ENCODE measurements around the gene B3GAT2.
A peak's percentile ranks its signal among the peaks of the same experiment; 100 is the strongest.

Gene B3GAT2

DNA sequence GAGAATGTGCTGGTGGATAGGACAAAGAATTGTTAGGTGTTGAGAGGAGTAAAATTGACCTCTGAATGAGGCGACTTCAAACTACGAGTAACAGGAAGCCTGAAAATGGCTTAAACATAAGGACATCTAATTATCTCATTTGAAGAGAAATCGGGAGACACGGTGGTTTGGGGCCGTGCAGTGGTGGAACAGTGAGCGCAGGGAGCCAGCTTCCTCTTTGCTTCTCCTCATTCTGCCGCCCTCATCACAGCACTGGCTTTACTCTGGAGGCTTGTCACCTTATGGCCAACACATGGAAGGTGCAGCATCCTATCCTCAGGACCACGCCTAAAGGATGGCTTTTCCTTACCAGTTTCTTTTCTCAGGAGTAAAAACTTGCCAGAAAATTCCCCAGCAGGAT is 114.3 kb downstream of the B3GAT2 start:
- TF ChIP-seq, protein P1, sequence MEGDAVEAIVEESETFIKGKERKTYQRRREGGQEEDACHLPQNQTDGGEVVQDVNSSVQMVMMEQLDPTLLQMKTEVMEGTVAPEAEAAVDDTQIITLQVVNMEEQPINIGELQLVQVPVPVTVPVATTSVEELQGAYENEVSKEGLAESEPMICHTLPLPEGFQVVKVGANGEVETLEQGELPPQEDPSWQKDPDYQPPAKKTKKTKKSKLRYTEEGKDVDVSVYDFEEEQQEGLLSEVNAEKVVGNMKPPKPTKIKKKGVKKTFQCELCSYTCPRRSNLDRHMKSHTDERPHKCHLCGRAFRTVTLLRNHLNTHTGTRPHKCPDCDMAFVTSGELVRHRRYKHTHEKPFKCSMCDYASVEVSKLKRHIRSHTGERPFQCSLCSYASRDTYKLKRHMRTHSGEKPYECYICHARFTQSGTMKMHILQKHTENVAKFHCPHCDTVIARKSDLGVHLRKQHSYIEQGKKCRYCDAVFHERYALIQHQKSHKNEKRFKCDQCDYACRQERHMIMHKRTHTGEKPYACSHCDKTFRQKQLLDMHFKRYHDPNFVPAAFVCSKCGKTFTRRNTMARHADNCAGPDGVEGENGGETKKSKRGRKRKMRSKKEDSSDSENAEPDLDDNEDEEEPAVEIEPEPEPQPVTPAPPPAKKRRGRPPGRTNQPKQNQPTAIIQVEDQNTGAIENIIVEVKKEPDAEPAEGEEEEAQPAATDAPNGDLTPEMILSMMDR (IDR thresholded peaks at IDR 0.05; ENCODE audit: low read depth, low read length) = no peak
- TF ChIP-seq POLR2A (IDR thresholded peaks at IDR 0.05; ENCODE audit: extremely low read depth, insufficient read length) = no peak
- TF ChIP-seq MYC (IDR thresholded peaks at IDR 0.05; ENCODE audit: low read depth, low read length) = no peak
- no peak overlapping the region for H3K4me3 ChIP-seq (ENCODE audit: low read depth, low read length)

DNA sequence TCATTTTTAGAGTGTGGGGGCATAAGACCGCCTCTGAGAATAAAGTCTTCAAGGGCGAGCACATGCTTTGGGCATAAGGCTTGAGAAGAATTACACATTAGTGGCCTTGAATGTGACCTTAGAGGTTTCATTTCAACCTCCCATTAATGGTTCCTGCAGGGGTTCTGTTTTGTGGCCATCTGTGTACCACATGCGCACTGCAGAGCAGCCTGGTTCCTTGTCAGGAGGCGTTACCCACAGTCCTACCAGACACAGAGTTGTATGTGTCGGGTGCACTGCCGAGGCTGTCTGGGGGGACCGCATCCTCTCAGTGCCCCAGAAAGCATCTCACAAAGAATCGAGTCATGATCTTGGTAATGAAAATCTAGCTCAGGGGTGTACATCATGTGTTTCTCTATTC is 115.7 kb downstream of the B3GAT2 start:
- no peak for DNase-seq (ENCODE audit: low read depth)

More for the DNA sequence above, 114.3 kb downstream of the B3GAT2 start:
- no peak for DNase-seq (ENCODE audit: low read depth)

DNA sequence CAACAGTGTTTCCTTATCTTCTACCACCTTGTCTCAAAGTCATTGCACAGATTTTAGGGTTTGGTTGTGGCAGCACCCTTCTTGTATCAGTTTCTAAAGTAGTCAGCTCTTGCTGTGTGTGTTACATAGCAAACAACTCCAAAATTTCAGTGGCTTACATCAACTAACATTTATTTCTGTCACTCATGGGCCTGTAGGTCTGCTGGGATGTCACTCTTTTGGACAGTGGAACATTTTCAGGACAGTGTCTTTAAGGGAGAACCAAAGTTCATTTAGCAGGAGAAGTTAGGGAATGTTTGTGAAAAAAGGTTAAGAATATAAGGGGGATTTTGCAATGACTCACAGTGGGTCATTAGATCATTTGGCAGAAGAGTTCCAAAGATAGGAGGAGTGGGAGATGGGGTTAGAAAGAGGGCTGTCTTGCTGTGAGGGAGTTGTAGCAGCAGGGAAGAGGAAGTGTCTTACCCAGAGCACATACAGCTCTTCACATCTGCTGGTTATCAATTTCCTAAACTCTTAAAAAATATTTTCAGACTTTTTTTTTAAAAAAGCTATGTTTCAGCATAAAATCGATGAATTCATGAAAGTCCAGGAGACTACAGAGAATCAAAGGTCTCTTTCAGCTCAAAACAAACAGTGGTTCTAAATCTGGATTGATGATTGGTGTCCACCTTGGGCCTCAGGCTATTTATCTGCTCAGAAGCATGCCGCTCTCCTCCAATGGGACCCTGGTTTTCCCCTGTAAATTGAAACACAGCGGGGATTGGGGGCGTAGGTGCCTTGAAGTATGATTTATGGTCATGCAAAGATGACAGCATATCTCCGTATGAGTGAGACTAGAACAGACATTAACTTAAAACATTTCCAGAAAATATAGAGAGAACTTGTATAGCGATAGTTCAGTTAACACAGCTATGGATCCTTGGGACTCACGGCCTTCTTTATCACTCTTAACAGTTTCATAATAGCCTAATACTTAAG is 117.3 kb downstream of the B3GAT2 start:
- TF ChIP-seq POLR2A (IDR thresholded peaks at IDR 0.05; ENCODE audit: extremely low read depth, insufficient read length) = no peak
- TF ChIP-seq, protein P2, sequence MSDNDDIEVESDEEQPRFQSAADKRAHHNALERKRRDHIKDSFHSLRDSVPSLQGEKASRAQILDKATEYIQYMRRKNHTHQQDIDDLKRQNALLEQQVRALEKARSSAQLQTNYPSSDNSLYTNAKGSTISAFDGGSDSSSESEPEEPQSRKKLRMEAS (IDR thresholded peaks at IDR 0.05; ENCODE audit: low read depth, low read length) = no peak
- no peak for TF ChIP-seq MYC (IDR thresholded peaks at IDR 0.05; ENCODE audit: low read depth, low read length)
- TF ChIP-seq, protein P1 (IDR thresholded peaks at IDR 0.05; ENCODE audit: low read depth, low read length) = no peak
- DNase-seq (ENCODE audit: low read depth) = peak; percentile 42
- H3K4me3 ChIP-seq (ENCODE audit: low read depth, low read length) = no peak overlapping the region

More for the DNA sequence above, 115.7 kb downstream of the B3GAT2 start:
- TF ChIP-seq, protein P1 (IDR thresholded peaks at IDR 0.05; ENCODE audit: low read depth, low read length) = no peak
- TF ChIP-seq, protein P2 (IDR thresholded peaks at IDR 0.05; ENCODE audit: low read depth, low read length) = no peak
- TF ChIP-seq POLR2A (IDR thresholded peaks at IDR 0.05; ENCODE audit: extremely low read depth, insufficient read length) = no peak
- no peak for TF ChIP-seq MYC (IDR thresholded peaks at IDR 0.05; ENCODE audit: low read depth, low read length)
- H3K4me3 ChIP-seq (ENCODE audit: low read depth, low read length) = no peak overlapping the region

DNA sequence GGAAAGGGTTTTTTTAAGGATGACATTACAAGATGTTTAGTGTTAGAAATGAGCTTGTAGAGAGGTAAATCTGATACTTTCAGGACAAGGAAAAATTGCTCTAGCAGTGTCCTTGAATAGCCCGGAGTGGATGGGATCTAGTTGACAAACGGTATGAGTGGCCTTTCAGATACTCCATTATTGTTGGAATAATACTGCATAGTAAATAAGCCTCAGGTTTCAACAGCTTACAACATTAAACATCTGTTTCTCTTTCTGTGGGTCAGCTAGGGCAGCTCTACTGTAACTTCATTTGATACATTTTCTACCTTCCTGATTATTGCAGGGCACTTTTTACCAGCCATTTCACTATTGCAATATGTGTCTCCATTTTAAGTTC is 118.0 kb downstream of the B3GAT2 start:
- TF ChIP-seq, protein P2 (IDR thresholded peaks at IDR 0.05; ENCODE audit: low read depth, low read length) = no peak
- TF ChIP-seq MYC (IDR thresholded peaks at IDR 0.05; ENCODE audit: low read depth, low read length) = no peak
- no peak for TF ChIP-seq POLR2A (IDR thresholded peaks at IDR 0.05; ENCODE audit: extremely low read depth, insufficient read length)
- TF ChIP-seq, protein P1 (IDR thresholded peaks at IDR 0.05; ENCODE audit: low read depth, low read length) = no peak
- no peak overlapping the region for H3K4me3 ChIP-seq (ENCODE audit: low read depth, low read length)
- DNase-seq (ENCODE audit: low read depth) = no peak

DNA sequence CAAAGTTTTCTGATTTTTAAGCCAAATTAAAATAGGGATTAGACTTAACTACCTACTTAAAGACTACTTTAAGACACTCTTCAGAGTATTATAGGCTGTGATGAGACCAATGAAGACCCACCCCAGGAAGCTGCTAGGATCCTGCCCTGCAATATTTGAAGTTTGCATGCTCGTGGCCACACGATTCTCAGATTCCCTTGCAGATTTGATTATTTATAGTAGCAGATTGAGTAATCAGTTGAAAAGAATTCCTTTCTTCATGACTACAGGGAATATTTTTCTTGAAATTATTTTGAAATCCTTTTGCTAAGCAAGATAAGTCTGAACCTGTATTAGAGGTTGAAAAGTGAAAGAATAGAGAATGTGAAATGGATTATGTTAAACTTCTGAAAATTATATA is 122.3 kb downstream of the B3GAT2 start:
- no peak overlapping the region for H3K4me3 ChIP-seq (ENCODE audit: low read depth, low read length)
- TF ChIP-seq MYC (IDR thresholded peaks at IDR 0.05; ENCODE audit: low read depth, low read length) (no peak), POLR2A (IDR thresholded peaks at IDR 0.05; ENCODE audit: extremely low read depth, insufficient read length) (no peak)
- TF ChIP-seq, protein P2 (IDR thresholded peaks at IDR 0.05; ENCODE audit: low read depth, low read length) = no peak
- TF ChIP-seq, protein P1 (IDR thresholded peaks at IDR 0.05; ENCODE audit: low read depth, low read length) = no peak
- no peak for DNase-seq (ENCODE audit: low read depth)
